Measurements from ENCODE around the gene TBXAS1. TPM values are rescaled to one million over a fixed set of nuclear protein-coding genes. Genes with fewer than 3 reads are reported as not detected.

TBXAS1 gene
- total and polyA plus RNA-seq, 2 of the 8 experiments (the other 6 are each of a cell fraction or from before 2014, with no cell fraction given), result 0.86 to 2.1 TPM

- TF ChIP-seq, protein P1, sequence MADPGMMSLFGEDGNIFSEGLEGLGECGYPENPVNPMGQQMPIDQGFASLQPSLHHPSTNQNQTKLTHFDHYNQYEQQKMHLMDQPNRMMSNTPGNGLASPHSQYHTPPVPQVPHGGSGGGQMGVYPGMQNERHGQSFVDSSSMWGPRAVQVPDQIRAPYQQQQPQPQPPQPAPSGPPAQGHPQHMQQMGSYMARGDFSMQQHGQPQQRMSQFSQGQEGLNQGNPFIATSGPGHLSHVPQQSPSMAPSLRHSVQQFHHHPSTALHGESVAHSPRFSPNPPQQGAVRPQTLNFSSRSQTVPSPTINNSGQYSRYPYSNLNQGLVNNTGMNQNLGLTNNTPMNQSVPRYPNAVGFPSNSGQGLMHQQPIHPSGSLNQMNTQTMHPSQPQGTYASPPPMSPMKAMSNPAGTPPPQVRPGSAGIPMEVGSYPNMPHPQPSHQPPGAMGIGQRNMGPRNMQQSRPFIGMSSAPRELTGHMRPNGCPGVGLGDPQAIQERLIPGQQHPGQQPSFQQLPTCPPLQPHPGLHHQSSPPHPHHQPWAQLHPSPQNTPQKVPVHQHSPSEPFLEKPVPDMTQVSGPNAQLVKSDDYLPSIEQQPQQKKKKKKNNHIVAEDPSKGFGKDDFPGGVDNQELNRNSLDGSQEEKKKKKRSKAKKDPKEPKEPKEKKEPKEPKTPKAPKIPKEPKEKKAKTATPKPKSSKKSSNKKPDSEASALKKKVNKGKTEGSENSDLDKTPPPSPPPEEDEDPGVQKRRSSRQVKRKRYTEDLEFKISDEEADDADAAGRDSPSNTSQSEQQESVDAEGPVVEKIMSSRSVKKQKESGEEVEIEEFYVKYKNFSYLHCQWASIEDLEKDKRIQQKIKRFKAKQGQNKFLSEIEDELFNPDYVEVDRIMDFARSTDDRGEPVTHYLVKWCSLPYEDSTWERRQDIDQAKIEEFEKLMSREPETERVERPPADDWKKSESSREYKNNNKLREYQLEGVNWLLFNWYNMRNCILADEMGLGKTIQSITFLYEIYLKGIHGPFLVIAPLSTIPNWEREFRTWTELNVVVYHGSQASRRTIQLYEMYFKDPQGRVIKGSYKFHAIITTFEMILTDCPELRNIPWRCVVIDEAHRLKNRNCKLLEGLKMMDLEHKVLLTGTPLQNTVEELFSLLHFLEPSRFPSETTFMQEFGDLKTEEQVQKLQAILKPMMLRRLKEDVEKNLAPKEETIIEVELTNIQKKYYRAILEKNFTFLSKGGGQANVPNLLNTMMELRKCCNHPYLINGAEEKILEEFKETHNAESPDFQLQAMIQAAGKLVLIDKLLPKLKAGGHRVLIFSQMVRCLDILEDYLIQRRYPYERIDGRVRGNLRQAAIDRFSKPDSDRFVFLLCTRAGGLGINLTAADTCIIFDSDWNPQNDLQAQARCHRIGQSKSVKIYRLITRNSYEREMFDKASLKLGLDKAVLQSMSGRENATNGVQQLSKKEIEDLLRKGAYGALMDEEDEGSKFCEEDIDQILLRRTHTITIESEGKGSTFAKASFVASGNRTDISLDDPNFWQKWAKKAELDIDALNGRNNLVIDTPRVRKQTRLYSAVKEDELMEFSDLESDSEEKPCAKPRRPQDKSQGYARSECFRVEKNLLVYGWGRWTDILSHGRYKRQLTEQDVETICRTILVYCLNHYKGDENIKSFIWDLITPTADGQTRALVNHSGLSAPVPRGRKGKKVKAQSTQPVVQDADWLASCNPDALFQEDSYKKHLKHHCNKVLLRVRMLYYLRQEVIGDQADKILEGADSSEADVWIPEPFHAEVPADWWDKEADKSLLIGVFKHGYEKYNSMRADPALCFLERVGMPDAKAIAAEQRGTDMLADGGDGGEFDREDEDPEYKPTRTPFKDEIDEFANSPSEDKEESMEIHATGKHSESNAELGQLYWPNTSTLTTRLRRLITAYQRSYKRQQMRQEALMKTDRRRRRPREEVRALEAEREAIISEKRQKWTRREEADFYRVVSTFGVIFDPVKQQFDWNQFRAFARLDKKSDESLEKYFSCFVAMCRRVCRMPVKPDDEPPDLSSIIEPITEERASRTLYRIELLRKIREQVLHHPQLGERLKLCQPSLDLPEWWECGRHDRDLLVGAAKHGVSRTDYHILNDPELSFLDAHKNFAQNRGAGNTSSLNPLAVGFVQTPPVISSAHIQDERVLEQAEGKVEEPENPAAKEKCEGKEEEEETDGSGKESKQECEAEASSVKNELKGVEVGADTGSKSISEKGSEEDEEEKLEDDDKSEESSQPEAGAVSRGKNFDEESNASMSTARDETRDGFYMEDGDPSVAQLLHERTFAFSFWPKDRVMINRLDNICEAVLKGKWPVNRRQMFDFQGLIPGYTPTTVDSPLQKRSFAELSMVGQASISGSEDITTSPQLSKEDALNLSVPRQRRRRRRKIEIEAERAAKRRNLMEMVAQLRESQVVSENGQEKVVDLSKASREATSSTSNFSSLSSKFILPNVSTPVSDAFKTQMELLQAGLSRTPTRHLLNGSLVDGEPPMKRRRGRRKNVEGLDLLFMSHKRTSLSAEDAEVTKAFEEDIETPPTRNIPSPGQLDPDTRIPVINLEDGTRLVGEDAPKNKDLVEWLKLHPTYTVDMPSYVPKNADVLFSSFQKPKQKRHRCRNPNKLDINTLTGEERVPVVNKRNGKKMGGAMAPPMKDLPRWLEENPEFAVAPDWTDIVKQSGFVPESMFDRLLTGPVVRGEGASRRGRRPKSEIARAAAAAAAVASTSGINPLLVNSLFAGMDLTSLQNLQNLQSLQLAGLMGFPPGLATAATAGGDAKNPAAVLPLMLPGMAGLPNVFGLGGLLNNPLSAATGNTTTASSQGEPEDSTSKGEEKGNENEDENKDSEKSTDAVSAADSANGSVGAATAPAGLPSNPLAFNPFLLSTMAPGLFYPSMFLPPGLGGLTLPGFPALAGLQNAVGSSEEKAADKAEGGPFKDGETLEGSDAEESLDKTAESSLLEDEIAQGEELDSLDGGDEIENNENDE (IDR thresholded peaks at IDR 0.05; ENCODE audit: insufficient replicate concordance, low read length), result no peak
- TF ChIP-seq HDAC2 (IDR thresholded peaks at IDR 0.05; ENCODE audit: borderline replicate concordance in 1 of 2, low read depth in 2 of 2, low read length in 2 of 2) (no peak), POLR2A (IDR thresholded peaks at IDR 0.05; ENCODE audit: control extremely low read depth in 1 of 2, low read depth in 2 of 2, low read length in 2 of 2) (no peak), ZNF274 (IDR thresholded peaks at IDR 0.05; ENCODE audit: borderline replicate concordance, extremely low read depth, low read length) (no peak), BACH1 (IDR thresholded peaks at IDR 0.05; ENCODE audit: low read length) (no peak), SP1 (IDR thresholded peaks at IDR 0.05; ENCODE audit: low read depth, low read length) (no peak), BCL11A (IDR thresholded peaks at IDR 0.05; ENCODE audit: low read depth in 2 of 2, low read length in 2 of 2) (no peak), SIN3A (conservative IDR thresholded peaks at IDR 0.05 in 1 of 2, IDR thresholded peaks at IDR 0.05 in 1 of 2; ENCODE audit: low read depth in 1 of 2, low read length in 2 of 2) (no peak), YY1 (IDR thresholded peaks at IDR 0.05; ENCODE audit: low read depth, low read length) (no peak), JUND (IDR thresholded peaks at IDR 0.05; ENCODE audit: low read length) (no peak), ASH2L (IDR thresholded peaks at IDR 0.05; ENCODE audit: low read length) (no peak)
Measured at GRCh38 chr7:139947021-139947420, 118.0 kb downstream of the TBXAS1 start (continued).

All from H1 (cell line).